Mucosa of descending colon (tissue), 3 donors: ENCODE measurements around the gene PPP1R3E. TPM values are rescaled to one million over a fixed set of nuclear protein-coding genes. Genes with fewer than 3 reads are reported as not detected.
A peak's percentile ranks its signal among the peaks of the same experiment; 100 is the strongest.

Source experiments
- ATAC-seq: fragments of 200-7000 bp; cut with Tn5 transposase; one replicate; pipeline ENCODE4 v1.9.1; 2020; ENCODE audit warnings: mild to moderate bottlenecking, moderate library complexity
- DNase-seq, 3 donors: peaks; one replicate each; pipeline ENCODE4 v3.0.0-alpha.2; 2020
- H3K36me3 ChIP-seq: fragments of 200-600 bp; one replicate; pipeline ENCODE4 v1.8.0; 2021; ENCODE audit warnings: low read depth, mild to moderate bottlenecking
- H3K4me1 ChIP-seq: fragments of 200-600 bp; one replicate; pipeline ENCODE4 v1.8.0; 2021; ENCODE audit warnings: low read depth, mild to moderate bottlenecking
- H3K4me3 ChIP-seq: fragments of 200-600 bp; one replicate; pipeline ENCODE4 v1.8.0; 2021; ENCODE audit warnings: mild to moderate bottlenecking
- H3K9me3 ChIP-seq: fragments of 200-600 bp; one replicate; pipeline ENCODE4 v1.8.0; 2021; ENCODE audit warnings: mild to moderate bottlenecking
- CTCF ChIP-seq: fragments of 200-600 bp; IDR thresholded peaks from one replicate; pipeline ENCODE4 v1.8.0; 2022; ENCODE audit warnings: antibody characterized with exemption, mild to moderate bottlenecking
- intact Hi-C, 2 donors: fragments of 100-400 bp; cut with DNase I in 1 of 2; cut with micrococcal nuclease in 1 of 2; formaldehyde crosslinking; loops; one replicate each; pipeline versions ENCODE4 v1.11.0 to v1.11.1; 2022; cut with DNase I, micrococcal nuclease
- total RNA-seq, 3 donors: library from RNA; stranded (reverse); fragmentation: NEBNext Ultra II Directional in 2 of 3; extraction: Animal tissue kit (Norgen Biotek cat#: 25700) in 2 of 3; gene quantifications; one replicate each; pipeline versions ENCODE4 v1.2.1 to v1.2.4, GENCODE V29; 2021 to 2023
- donor health status: DM: no; HTN: no; CAD: no; lungs with moderate emphysema.
- donor health status: DM: no; HTN: no; CAD: no.
- donor health status: DM: no; HTN: yes; CAD: no.

Gene PPP1R3E
- total RNA-seq, 3 donors from 2014 or later, result 16.2 to 17.3 (median 17.1) TPM

- H3K4me1 ChIP-seq, result peaks cover 10% of the 10 kb centered on the region
- H3K4me3 ChIP-seq, result no peak overlapping the region
- DNase-seq (no peak), ATAC-seq (no peak)
- intact Hi-C loops, result no loop called here
- H3K36me3 ChIP-seq, result no peaks in the 10 kb centered on the region
- no peak for TF ChIP-seq CTCF
- H3K9me3 ChIP-seq, result no peaks in the 10 kb centered on the region
Observed at GRCh38 chr14:23347406-23348296, 45.0 kb upstream of the PPP1R3E start.

GRCh38 chr14:23346693-23347405 lies 44.2 kb upstream of the PPP1R3E start:
- peak; percentile 12 for ATAC-seq
- Histone ChIP-seq H3K9me3 (no peaks in the 10 kb centered on the region), H3K4me1 (peaks cover 2% of the 10 kb centered on the region), H3K4me3 (no peak overlapping the region), H3K36me3 (no peaks in the 10 kb centered on the region)
- intact Hi-C loops, result no loop called here
- DNase-seq, result no peak
- no peak for TF ChIP-seq CTCF

- no peaks in the 10 kb centered on the region for H3K36me3 ChIP-seq
- H3K9me3 ChIP-seq, result no peaks in the 10 kb centered on the region
- no peak for DNase-seq
- H3K4me1 ChIP-seq, result no peaks in the 10 kb centered on the region
- intact Hi-C loops, result no loop called here
- TF ChIP-seq CTCF, result no peak
- no peak overlapping the region for H3K4me3 ChIP-seq
- ATAC-seq, result no peak
Observed at GRCh38 chr14:23345987-23346692, 43.5 kb upstream of the PPP1R3E start.

GRCh38 chr14:23344481-23344880 lies 41.8 kb upstream of the PPP1R3E start:
- Histone ChIP-seq H3K9me3 (peaks cover 7% of the 10 kb centered on the region), H3K36me3 (no peaks in the 10 kb centered on the region), H3K4me1 (no peaks in the 10 kb centered on the region), H3K4me3 (no peak overlapping the region)
- TF ChIP-seq CTCF, result no peak
- ATAC-seq (no peak), DNase-seq (no peak)
- intact Hi-C loops, result no loop called here

GRCh38 chr14:23339506-23340268 lies 37.0 kb upstream of the PPP1R3E start:
- no peak for ATAC-seq
- DNase-seq, result no peak
- Histone ChIP-seq H3K9me3 (peaks cover 10% of the 10 kb centered on the region), H3K4me3 (no peak overlapping the region), H3K4me1 (no peaks in the 10 kb centered on the region), H3K36me3 (no peaks in the 10 kb centered on the region)
- intact Hi-C loops, result no loop called here
- no peak for TF ChIP-seq CTCF
